OCI-LY3 (cell line): ENCODE results near the gene NOL3.

ENCODE experiments used
- H2AFZ ChIP-seq: fragments of 200-600, 300-600 bp; shearing (Covaris generic); 2 replicates; pipeline ENCODE4 v1.6.0; 2014; ENCODE audit warnings: antibody characterized with exemption, low read depth, low read length
- H3K27ac ChIP-seq: fragments of 200-600, 300-600 bp; sonication (generic); 2 replicates; pipeline ENCODE4 v1.5.1; 2014; ENCODE audit warnings: mild to moderate bottlenecking, low read length, moderate library complexity, mixed read lengths
- H3K27me3 ChIP-seq: fragments of 200-600, 300-600 bp; sonication (generic); 2 replicates; pipeline ENCODE4 v1.6.1; 2014; ENCODE audit warnings: low read depth, low read length, mixed read lengths
- H3K36me3 ChIP-seq: fragments of 200-600, 300-600 bp; sonication (generic); replicated peaks from 2 replicates; pipeline ENCODE3; 2014; ENCODE audit warnings: low read depth, low read length, mixed read lengths
- H3K4me1 ChIP-seq: fragments of 300-600, 200-600 bp; sonication (generic); 2 replicates; pipeline ENCODE4 v1.6.1; 2014; ENCODE audit warnings: low read length, mixed read lengths
- H3K4me2 ChIP-seq: fragments of 200-600, 300-600 bp; sonication (generic); 2 replicates; pipeline ENCODE4 v1.6.1; 2014; ENCODE audit warnings: low read length, mixed read lengths
- H3K4me3 ChIP-seq: fragments of 300-600, 200-600 bp; sonication (generic); 2 replicates; pipeline ENCODE4 v1.5.1; 2014; ENCODE audit warnings: antibody characterized with exemption, mild to moderate bottlenecking, low read length, moderate library complexity
- H3K79me2 ChIP-seq: fragments of 300-600, 200-600 bp; shearing (Covaris generic); 2 replicates; pipeline ENCODE4 v1.6.1; 2014; ENCODE audit warnings: mild to moderate bottlenecking, low read length, mixed read lengths
- H3K9ac ChIP-seq: fragments of 300-600, 200-600 bp; shearing (Covaris generic); 2 replicates; pipeline ENCODE4 v1.6.0; 2014; ENCODE audit warnings: mild to moderate bottlenecking, low read length, moderate library complexity
- H3K9me3 ChIP-seq: fragments of 200-600, 300-600 bp; shearing (Covaris generic); 2 replicates; pipeline ENCODE4 v1.6.1; 2014; ENCODE audit warnings: low read length, mixed read lengths; ENCODE audit not compliant: insufficient read depth
- H4K20me1 ChIP-seq: fragments of 200-600, 300-600 bp; sonication (generic); 2 replicates; pipeline ENCODE4 v1.6.1; 2016; ENCODE audit warnings: low read length, mixed read lengths; ENCODE audit not compliant: insufficient read depth
- EZH2phosphoT487 ChIP-seq: fragments of 200-600 bp; shearing (Covaris generic); IDR thresholded peaks from 2 replicates; pipeline ENCODE4 v1.6.1; 2018; ENCODE audit warnings: antibody characterized with exemption, mixed run types, low read depth
- TF ChIP-seq, protein P1 (sequence below): fragments of 200-600, 300-600 bp; sonication (generic); IDR thresholded peaks from 2 replicates; pipeline ENCODE4 v1.5.1; 2014; ENCODE audit warnings: antibody characterized with exemption, low read length, low read depth

Gene NOL3

DNA sequence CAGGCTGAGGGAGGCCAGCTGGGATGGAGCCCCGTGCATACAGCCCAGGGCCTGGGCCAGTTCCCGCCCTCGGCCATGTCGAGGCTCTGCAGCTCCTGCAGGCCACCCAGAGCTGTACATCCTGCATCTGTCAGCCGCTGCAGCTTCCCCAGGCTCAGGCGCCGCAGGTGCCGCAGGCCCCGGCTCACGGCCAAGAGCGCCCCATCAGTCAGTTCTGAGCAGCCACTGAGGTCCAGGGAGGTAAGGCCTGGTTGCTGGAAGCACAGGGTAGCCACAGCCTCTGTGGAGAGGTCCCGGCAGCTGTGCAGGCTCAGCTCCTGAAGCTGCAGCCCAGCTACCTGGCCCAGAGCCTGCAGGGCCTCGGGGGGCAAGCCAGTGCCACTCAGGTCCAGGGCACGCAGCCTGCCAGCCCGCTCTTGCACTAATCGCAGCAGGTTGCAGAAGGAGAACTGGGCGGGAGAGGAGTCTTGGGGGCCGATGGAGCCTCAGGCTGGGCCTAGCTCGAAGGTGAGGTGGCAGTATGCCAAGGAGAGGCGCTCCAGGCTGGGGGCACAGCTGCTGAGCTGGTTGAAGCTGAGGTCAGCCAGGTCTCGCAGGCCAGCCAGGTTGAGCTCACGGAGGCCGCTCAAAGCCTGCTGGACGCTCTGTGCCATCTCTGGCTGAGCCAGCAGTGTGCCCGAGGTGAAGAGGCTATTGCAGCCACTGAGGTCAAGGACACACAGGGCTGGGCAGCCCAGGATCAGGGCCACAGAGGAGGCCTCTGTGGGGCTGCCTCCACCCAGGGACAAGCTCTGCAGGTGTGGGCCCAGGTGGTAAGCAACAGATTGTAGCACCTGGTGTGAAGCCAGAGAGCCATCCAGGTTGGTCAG, 40.0 kb downstream of the NOL3 start:
- Histone ChIP-seq H3K27ac (no peak overlapping the region), H3K9ac (no peak overlapping the region), H3K27me3 (no peaks in the 10 kb centered on the region), H4K20me1 (0 out of 2 replicates have a peak, but pooled peaks cover 3% of the 10 kb centered on the region), H3K36me3 (no peaks in the 10 kb centered on the region), H3K9me3 (no peaks in the 10 kb centered on the region), H3K4me3 (no peak overlapping the region), H3K79me2 (no peaks in the 10 kb centered on the region), H3K4me2 (no peak overlapping the region), H3K4me1 (no peaks in the 10 kb centered on the region), H2AFZ (no peak overlapping the region)
- TF ChIP-seq, protein P1, sequence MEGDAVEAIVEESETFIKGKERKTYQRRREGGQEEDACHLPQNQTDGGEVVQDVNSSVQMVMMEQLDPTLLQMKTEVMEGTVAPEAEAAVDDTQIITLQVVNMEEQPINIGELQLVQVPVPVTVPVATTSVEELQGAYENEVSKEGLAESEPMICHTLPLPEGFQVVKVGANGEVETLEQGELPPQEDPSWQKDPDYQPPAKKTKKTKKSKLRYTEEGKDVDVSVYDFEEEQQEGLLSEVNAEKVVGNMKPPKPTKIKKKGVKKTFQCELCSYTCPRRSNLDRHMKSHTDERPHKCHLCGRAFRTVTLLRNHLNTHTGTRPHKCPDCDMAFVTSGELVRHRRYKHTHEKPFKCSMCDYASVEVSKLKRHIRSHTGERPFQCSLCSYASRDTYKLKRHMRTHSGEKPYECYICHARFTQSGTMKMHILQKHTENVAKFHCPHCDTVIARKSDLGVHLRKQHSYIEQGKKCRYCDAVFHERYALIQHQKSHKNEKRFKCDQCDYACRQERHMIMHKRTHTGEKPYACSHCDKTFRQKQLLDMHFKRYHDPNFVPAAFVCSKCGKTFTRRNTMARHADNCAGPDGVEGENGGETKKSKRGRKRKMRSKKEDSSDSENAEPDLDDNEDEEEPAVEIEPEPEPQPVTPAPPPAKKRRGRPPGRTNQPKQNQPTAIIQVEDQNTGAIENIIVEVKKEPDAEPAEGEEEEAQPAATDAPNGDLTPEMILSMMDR = no peak
- TF ChIP-seq EZH2phosphoT487 = no peak

DNA sequence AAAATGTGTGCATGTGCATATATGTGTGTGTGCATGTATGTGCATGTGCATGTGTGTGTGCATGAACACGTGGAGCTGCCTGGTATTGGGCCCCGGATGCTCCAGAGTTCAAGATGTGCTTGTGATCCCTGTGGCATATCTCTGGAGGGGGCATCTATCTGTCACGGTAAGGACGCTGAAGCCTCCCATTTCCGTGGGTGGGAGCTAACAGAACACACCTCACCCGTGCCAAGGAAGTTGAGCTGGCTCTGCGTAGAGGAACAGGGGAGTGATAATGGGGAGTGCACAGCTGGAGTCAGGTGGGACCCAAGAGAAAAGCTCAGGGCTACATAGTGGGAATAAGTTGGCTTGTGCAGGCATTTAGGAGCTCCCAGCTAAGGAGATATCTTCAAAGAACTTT, 41.3 kb downstream of the NOL3 start:
- Histone ChIP-seq H3K27me3 (no peaks in the 10 kb centered on the region), H3K36me3 (no peaks in the 10 kb centered on the region), H3K4me2 (no peak overlapping the region), H3K4me1 (no peaks in the 10 kb centered on the region), H3K4me3 (no peak overlapping the region), H3K9ac (no peak overlapping the region), H3K9me3 (no peaks in the 10 kb centered on the region), H2AFZ (no peak overlapping the region), H3K27ac (no peak overlapping the region), H4K20me1 (no peaks in the 10 kb centered on the region), H3K79me2 (no peaks in the 10 kb centered on the region)
- TF ChIP-seq EZH2phosphoT487 = no peak
- TF ChIP-seq, protein P1 = no peak

DNA sequence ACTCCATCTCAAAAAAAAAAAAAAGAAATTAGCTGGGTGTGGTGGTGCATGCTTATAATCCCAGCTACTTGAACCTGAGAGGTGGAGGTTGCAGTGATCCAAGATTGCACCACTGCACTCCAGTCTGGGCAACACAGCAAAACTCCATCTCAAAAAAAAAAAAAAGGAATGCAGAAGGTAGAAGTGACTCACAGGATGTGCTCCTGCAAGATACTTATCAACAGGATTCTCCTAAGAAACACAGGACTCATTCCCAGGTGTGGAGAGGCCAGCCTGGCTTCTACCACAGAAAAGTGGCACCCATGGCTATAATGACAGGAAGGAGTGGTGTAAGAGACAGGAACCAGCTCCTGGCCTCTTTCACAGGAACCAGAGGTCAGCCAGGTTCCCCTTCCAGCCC, 42.4 kb downstream of the NOL3 start:
- H3K4me3 ChIP-seq = no peak overlapping the region
- H3K36me3 ChIP-seq = no peaks in the 10 kb centered on the region
- no peaks in the 10 kb centered on the region for H3K27me3 ChIP-seq
- TF ChIP-seq EZH2phosphoT487 = no peak
- TF ChIP-seq, protein P1 = no peak
- no peak overlapping the region for H3K4me2 ChIP-seq
- H2AFZ ChIP-seq = no peak overlapping the region
- H3K27ac ChIP-seq = no peak overlapping the region
- no peaks in the 10 kb centered on the region for H4K20me1 ChIP-seq
- H3K79me2 ChIP-seq = no peaks in the 10 kb centered on the region
- H3K9ac ChIP-seq = no peak overlapping the region
- H3K4me1 ChIP-seq = no peaks in the 10 kb centered on the region
- H3K9me3 ChIP-seq = no peaks in the 10 kb centered on the region

DNA sequence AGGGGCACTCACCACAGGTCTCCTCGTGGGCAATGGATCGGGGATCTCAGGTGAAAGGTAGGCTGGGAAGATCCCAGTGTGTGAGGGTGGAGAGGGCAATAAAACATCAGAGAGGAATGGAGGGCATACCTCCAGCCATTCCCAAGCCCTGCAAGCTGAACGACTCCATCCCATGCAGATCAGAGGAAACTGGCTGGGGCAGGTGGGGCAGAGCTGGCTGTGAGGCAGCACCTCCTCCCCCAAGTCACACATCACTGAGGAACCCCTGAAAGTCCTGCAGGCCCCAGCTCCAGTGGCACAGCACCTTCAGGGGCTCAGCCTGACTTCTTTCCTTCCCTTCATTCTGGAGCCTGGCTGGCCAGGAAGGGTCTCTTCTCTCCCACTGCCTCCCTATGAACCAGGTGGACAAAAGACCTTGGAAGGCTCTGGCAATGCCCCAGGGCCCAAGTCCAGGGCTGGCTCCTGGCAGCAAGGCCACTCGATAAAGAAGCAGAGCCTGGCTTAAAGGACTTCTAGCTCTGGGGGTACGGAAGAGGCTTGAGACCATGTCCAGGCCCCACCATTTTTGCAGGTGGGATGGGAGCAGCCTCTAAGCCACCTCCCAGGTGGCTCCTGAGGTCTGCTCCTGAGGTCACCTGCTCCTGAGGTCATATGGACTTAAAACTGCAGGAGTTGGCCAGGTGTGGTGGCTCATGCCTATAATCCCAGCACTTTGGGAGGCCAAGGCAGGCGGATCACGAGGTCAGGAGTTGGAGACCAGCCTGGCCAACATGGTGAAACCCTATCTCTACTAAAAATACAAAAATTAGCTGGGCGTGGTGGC, 43.1 kb downstream of the NOL3 start:
- no peaks in the 10 kb centered on the region for H3K9me3 ChIP-seq
- no peaks in the 10 kb centered on the region for H3K4me1 ChIP-seq
- H2AFZ ChIP-seq = no peak overlapping the region
- no peaks in the 10 kb centered on the region for H3K36me3 ChIP-seq
- no peaks in the 10 kb centered on the region for H3K27me3 ChIP-seq
- no peaks in the 10 kb centered on the region for H3K79me2 ChIP-seq
- H3K9ac ChIP-seq = no peak overlapping the region
- TF ChIP-seq EZH2phosphoT487 = no peak
- TF ChIP-seq, protein P1 = no peak
- H3K4me2 ChIP-seq = no peak overlapping the region
- H3K4me3 ChIP-seq = no peak overlapping the region
- H4K20me1 ChIP-seq = no peaks in the 10 kb centered on the region
- H3K27ac ChIP-seq = no peak overlapping the region
